Measurements from ENCODE around the gene ANKHD1.
A peak's percentile ranks its signal among the peaks of the same experiment; 100 is the strongest.

ANKHD1 gene

GRCh38 chr5:140360681-140361479 is 40.8 kb upstream of the ANKHD1 start:
- no peak for TF ChIP-seq CTCF (conservative IDR thresholded peaks at IDR 0.05)
- H3K27ac ChIP-seq: no peak overlapping the region

- TF ChIP-seq CTCF (conservative IDR thresholded peaks at IDR 0.05): no peak
- no peak overlapping the region for H3K27ac ChIP-seq
These were observed 39.7 kb upstream of the ANKHD1 start for GRCh38 chr5:140361901-140362300.

GRCh38 chr5:140362311-140362710 is 39.3 kb upstream of the ANKHD1 start:
- no peak overlapping the region for H3K27ac ChIP-seq
- no peak for TF ChIP-seq CTCF (conservative IDR thresholded peaks at IDR 0.05)

- no peak overlapping the region for H3K27ac ChIP-seq
- TF ChIP-seq CTCF (conservative IDR thresholded peaks at IDR 0.05): peak; percentile 64
These were observed 38.6 kb upstream of the ANKHD1 start for GRCh38 chr5:140362875-140363630.

- TF ChIP-seq CTCF (conservative IDR thresholded peaks at IDR 0.05): no peak
- H3K27ac ChIP-seq: no peak overlapping the region
These were observed 37.8 kb upstream of the ANKHD1 start for GRCh38 chr5:140363631-140364471.

GRCh38 chr5:140364472-140364765 is 37.2 kb upstream of the ANKHD1 start:
- no peak overlapping the region for H3K27ac ChIP-seq
- TF ChIP-seq CTCF (conservative IDR thresholded peaks at IDR 0.05): no peak

- no peak overlapping the region for H3K27ac ChIP-seq
- TF ChIP-seq CTCF (conservative IDR thresholded peaks at IDR 0.05): no peak
These were observed 36.4 kb upstream of the ANKHD1 start for GRCh38 chr5:140365282-140365681.
